A673 (cell line): ENCODE measurements around the gene SLC6A18. TPM values are rescaled to one million over a fixed set of nuclear protein-coding genes. Genes with fewer than 3 reads are reported as not detected.

Experiments
- BruUV-seq: library from RNA; stranded (reverse); fragments of 400-500 nt; replicated peaks from 2 replicates; lab custom pipeline; 2021; lab: Mats Ljungman, UMichigan
- CTCF ChIA-PET: fragments of 300-600 bp; sonication (Branson Sonifier 250); formaldehyde crosslinking; loops from one replicate; lab custom pipeline; 2022; ENCODE audit warnings: antibody characterized with exemption; lab: Charles Lee
- POLR2A ChIA-PET: fragments of 300-600 bp; sonication (Branson Sonifier 250); formaldehyde crosslinking; loops from one replicate; lab custom pipeline; 2022; ENCODE audit warnings: antibody characterized with exemption; ENCODE audit not compliant: low non-redundant PET; lab: Charles Lee
- DNase-seq: peaks from one replicate; pipeline ENCODE4 v3.0.0-alpha.2; 2015; ENCODE audit warnings: low spot score
- H3K27ac ChIP-seq: fragments of 200-600 bp; sonication (generic); 2 replicates; pipeline ENCODE4 v1.5.1; 2016; ENCODE audit warnings: mixed run types, low read depth, mild to moderate bottlenecking, mixed read lengths, antibody characterized with exemption, low read length; ENCODE audit not compliant: poor library complexity, severe bottlenecking
- H3K27me3 ChIP-seq: fragments of 200-600 bp; sonication (generic); replicated peaks from 2 replicates; pipeline ENCODE4 v1.6.1; 2017; ENCODE audit warnings: mixed run types, low read depth, mild to moderate bottlenecking, mixed read lengths, antibody characterized with exemption, low read length; ENCODE audit not compliant: insufficient read depth, poor library complexity
- H3K36me3 ChIP-seq: fragments of 200-600 bp; sonication (generic); 2 replicates; pipeline ENCODE4 v1.6.1; 2016; ENCODE audit warnings: mixed run types, mild to moderate bottlenecking, mixed read lengths, antibody characterized with exemption, low read length; ENCODE audit not compliant: insufficient read depth, poor library complexity, severe bottlenecking
- H3K4me1 ChIP-seq: fragments of 200-600 bp; sonication (generic); 2 replicates; pipeline ENCODE4 v1.6.1; 2017; ENCODE audit warnings: mixed run types, mild to moderate bottlenecking, mixed read lengths, antibody characterized with exemption, low read length; ENCODE audit not compliant: insufficient read depth, poor library complexity, severe bottlenecking
- H3K4me3 ChIP-seq: fragments of 200-600 bp; sonication (generic); 2 replicates; pipeline ENCODE4 v1.5.1; 2016; ENCODE audit warnings: low read depth, mixed run types, mild to moderate bottlenecking, mixed read lengths, low read length; ENCODE audit not compliant: poor library complexity, severe bottlenecking
- H3K9me3 ChIP-seq: fragments of 200-600 bp; sonication (generic); 2 replicates; pipeline ENCODE4 v1.6.1; 2016; ENCODE audit warnings: mixed run types, low read depth, mild to moderate bottlenecking, mixed read lengths, antibody characterized with exemption, low read length; ENCODE audit not compliant: poor library complexity, severe bottlenecking
- EZH2 ChIP-seq: fragments of 200-600 bp; sonication (generic); IDR thresholded peaks from 2 replicates; pipeline ENCODE4 v1.6.1; 2017; ENCODE audit warnings: borderline replicate concordance, low read depth, mild to moderate bottlenecking, mixed read lengths, antibody characterized with exemption, low read length; ENCODE audit not compliant: poor library complexity, severe bottlenecking
- intact Hi-C: fragments of 100-400 bp; cut with micrococcal nuclease; formaldehyde crosslinking; loops from one replicate; pipeline ENCODE4 v1.10.0; 2022; ENCODE audit not compliant: unreplicated experiment
- total RNA-seq: library from RNA; stranded (reverse); gene quantifications from 2 replicates; pipeline ENCODE4 v1.2.3, GENCODE V29; 2021
- TF ChIP-seq, protein P1 (sequence below): fragments of 300-800, 200-600 bp; sonication (generic); conservative IDR thresholded peaks from 2 replicates; pipeline ENCODE4 v1.5.1; 2017; ENCODE audit warnings: low read depth, mild to moderate bottlenecking, antibody characterized with exemption, low read length, moderate library complexity, mixed read lengths

Gene SLC6A18
- total RNA-seq, 1 experiment from 2014 or later: not detected

GRCh38 chr5:1182360-1182632 is 42.9 kb upstream of the SLC6A18 start:
- TF ChIP-seq, protein P1, sequence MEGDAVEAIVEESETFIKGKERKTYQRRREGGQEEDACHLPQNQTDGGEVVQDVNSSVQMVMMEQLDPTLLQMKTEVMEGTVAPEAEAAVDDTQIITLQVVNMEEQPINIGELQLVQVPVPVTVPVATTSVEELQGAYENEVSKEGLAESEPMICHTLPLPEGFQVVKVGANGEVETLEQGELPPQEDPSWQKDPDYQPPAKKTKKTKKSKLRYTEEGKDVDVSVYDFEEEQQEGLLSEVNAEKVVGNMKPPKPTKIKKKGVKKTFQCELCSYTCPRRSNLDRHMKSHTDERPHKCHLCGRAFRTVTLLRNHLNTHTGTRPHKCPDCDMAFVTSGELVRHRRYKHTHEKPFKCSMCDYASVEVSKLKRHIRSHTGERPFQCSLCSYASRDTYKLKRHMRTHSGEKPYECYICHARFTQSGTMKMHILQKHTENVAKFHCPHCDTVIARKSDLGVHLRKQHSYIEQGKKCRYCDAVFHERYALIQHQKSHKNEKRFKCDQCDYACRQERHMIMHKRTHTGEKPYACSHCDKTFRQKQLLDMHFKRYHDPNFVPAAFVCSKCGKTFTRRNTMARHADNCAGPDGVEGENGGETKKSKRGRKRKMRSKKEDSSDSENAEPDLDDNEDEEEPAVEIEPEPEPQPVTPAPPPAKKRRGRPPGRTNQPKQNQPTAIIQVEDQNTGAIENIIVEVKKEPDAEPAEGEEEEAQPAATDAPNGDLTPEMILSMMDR: no peak
- TF ChIP-seq EZH2: no peak
- intact Hi-C loops: no loop called here
- CTCF ChIA-PET: no interaction called here
- Histone ChIP-seq H3K36me3 (no peaks in the 10 kb centered on the region), H3K4me1 (no peaks in the 10 kb centered on the region), H3K27ac (no peak overlapping the region), H3K27me3 (no peaks in the 10 kb centered on the region), H3K4me3 (no peak overlapping the region), H3K9me3 (no peaks in the 10 kb centered on the region)
- POLR2A ChIA-PET: no interaction called here
- BruUV-seq: no TSS peak
- DNase-seq: no peak

DNA sequence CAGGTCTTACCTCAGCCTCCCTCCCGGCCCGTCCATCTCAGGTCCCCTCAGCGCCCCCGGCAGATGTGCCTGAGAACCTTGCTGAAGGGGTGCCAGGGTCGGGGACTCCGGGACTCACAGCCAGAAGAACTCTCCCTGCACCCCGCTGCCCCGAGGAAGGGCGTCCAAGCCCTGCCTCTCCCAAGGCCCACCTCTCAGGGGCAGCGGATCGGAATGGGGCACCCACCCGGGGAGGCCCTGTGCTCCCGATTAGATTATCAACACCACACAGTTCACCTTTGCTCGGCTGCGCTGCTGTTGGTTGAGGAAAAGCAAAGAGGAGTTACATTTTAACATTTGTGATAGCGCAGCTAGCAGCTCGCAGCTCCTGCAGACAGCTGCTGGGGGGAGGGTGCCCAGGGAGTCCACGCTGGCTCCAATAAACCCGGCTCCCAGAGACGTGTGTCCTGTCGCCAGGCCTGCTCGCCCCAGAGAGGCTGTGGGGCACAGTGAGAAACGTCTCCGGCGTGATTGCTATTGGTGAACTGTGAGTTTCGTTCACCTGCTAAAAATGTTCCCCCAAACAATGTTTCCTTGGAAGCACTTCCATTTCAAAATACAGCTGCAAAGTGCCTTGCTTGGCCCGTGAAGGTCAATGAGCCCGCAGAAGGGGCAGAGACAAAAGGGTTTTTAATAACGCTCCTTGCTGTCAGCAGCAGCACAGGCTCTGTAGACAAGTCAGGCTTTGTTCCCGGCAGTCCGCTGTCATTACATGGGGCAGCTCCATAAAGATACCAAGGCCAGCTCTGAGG is 42.4 kb upstream of the SLC6A18 start:
- H3K27me3 ChIP-seq: peaks cover under 1% of the 10 kb centered on the region
- no peaks in the 10 kb centered on the region for H3K9me3 ChIP-seq
- DNase-seq: no peak
- H3K36me3 ChIP-seq: no peaks in the 10 kb centered on the region
- ChIA-PET CTCF (no interaction called here), POLR2A (no interaction called here)
- H3K4me1 ChIP-seq: no peaks in the 10 kb centered on the region
- intact Hi-C loops: no loop called here
- TF ChIP-seq EZH2: no peak
- TF ChIP-seq, protein P1: no peak
- H3K4me3 ChIP-seq: no peak overlapping the region
- BruUV-seq: no TSS peak
- no peak overlapping the region for H3K27ac ChIP-seq

GRCh38 chr5:1183424-1184162 is 41.6 kb upstream of the SLC6A18 start:
- no peak overlapping the region for H3K4me3 ChIP-seq
- no peaks in the 10 kb centered on the region for H3K4me1 ChIP-seq
- CTCF ChIA-PET: no interaction called here
- POLR2A ChIA-PET: no interaction called here
- H3K27ac ChIP-seq: no peak overlapping the region
- H3K9me3 ChIP-seq: no peaks in the 10 kb centered on the region
- BruUV-seq: no TSS peak
- intact Hi-C loops: no loop called here
- H3K36me3 ChIP-seq: no peaks in the 10 kb centered on the region
- DNase-seq: no peak
- TF ChIP-seq EZH2: no peak
- TF ChIP-seq, protein P1: no peak
- peaks cover 8% of the 10 kb centered on the region for H3K27me3 ChIP-seq
